A673 (cell line): ENCODE measurements around the gene TRDN. TPM values are rescaled to one million over a fixed set of nuclear protein-coding genes. Genes with fewer than 3 reads are reported as not detected.
A peak's percentile ranks its signal among the peaks of the same experiment; 100 is the strongest.

Source experiments
- BruUV-seq: library from RNA; stranded (reverse); fragments of 400-500 nt; replicated peaks from 2 replicates; lab custom pipeline; 2021; lab: Mats Ljungman, UMichigan
- CTCF ChIA-PET: fragments of 300-600 bp; sonication (Branson Sonifier 250); formaldehyde crosslinking; loops from one replicate; lab custom pipeline; 2022; ENCODE audit warnings: antibody characterized with exemption; lab: Charles Lee
- POLR2A ChIA-PET: fragments of 300-600 bp; sonication (Branson Sonifier 250); formaldehyde crosslinking; loops from one replicate; lab custom pipeline; 2022; ENCODE audit warnings: antibody characterized with exemption; ENCODE audit not compliant: low non-redundant PET; lab: Charles Lee
- DNase-seq: peaks from one replicate; pipeline ENCODE4 v3.0.0-alpha.2; 2015; ENCODE audit warnings: low spot score
- H3K27ac ChIP-seq: fragments of 200-600 bp; sonication (generic); 2 replicates; pipeline ENCODE4 v1.5.1; 2016; ENCODE audit warnings: mixed run types, low read depth, mild to moderate bottlenecking, mixed read lengths, antibody characterized with exemption, low read length; ENCODE audit not compliant: poor library complexity, severe bottlenecking
- H3K27me3 ChIP-seq: fragments of 200-600 bp; sonication (generic); replicated peaks from 2 replicates; pipeline ENCODE4 v1.6.1; 2017; ENCODE audit warnings: mixed run types, low read depth, mild to moderate bottlenecking, mixed read lengths, antibody characterized with exemption, low read length; ENCODE audit not compliant: insufficient read depth, poor library complexity
- H3K36me3 ChIP-seq: fragments of 200-600 bp; sonication (generic); 2 replicates; pipeline ENCODE4 v1.6.1; 2016; ENCODE audit warnings: mixed run types, mild to moderate bottlenecking, mixed read lengths, antibody characterized with exemption, low read length; ENCODE audit not compliant: insufficient read depth, poor library complexity, severe bottlenecking
- H3K4me1 ChIP-seq: fragments of 200-600 bp; sonication (generic); 2 replicates; pipeline ENCODE4 v1.6.1; 2017; ENCODE audit warnings: mixed run types, mild to moderate bottlenecking, mixed read lengths, antibody characterized with exemption, low read length; ENCODE audit not compliant: insufficient read depth, poor library complexity, severe bottlenecking
- H3K4me3 ChIP-seq: fragments of 200-600 bp; sonication (generic); 2 replicates; pipeline ENCODE4 v1.5.1; 2016; ENCODE audit warnings: low read depth, mixed run types, mild to moderate bottlenecking, mixed read lengths, low read length; ENCODE audit not compliant: poor library complexity, severe bottlenecking
- H3K9me3 ChIP-seq: fragments of 200-600 bp; sonication (generic); 2 replicates; pipeline ENCODE4 v1.6.1; 2016; ENCODE audit warnings: mixed run types, low read depth, mild to moderate bottlenecking, mixed read lengths, antibody characterized with exemption, low read length; ENCODE audit not compliant: poor library complexity, severe bottlenecking
- EZH2 ChIP-seq: fragments of 200-600 bp; sonication (generic); IDR thresholded peaks from 2 replicates; pipeline ENCODE4 v1.6.1; 2017; ENCODE audit warnings: borderline replicate concordance, low read depth, mild to moderate bottlenecking, mixed read lengths, antibody characterized with exemption, low read length; ENCODE audit not compliant: poor library complexity, severe bottlenecking
- intact Hi-C: fragments of 100-400 bp; cut with micrococcal nuclease; formaldehyde crosslinking; loops from one replicate; pipeline ENCODE4 v1.10.0; 2022; ENCODE audit not compliant: unreplicated experiment
- total RNA-seq: library from RNA; stranded (reverse); gene quantifications from 2 replicates; pipeline ENCODE4 v1.2.3, GENCODE V29; 2021
- TF ChIP-seq, protein P1 (sequence below): fragments of 300-800, 200-600 bp; sonication (generic); conservative IDR thresholded peaks from 2 replicates; pipeline ENCODE4 v1.5.1; 2017; ENCODE audit warnings: low read depth, mild to moderate bottlenecking, antibody characterized with exemption, low read length, moderate library complexity, mixed read lengths

Gene TRDN
- total RNA-seq, 1 experiment from 2014 or later, result 3.8 TPM

DNA sequence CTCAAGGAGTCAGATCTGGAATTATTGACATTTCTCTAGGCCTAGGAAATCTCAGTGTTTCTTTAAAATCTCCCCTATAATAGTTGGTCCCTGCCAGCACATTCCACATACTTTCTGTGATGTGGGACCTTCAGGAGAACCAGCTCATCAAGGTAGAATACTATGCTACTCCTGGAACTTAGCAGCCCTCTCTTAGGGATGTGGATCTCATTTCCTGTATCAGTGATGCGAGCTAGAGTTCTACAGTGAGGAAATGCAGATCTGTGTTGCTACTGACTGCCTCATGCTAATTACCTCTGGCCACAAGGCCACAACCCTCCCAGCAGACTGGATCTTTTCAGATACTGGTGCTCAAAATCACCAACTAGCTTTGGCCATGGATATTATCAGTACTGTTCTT, 446.9 kb downstream of the TRDN start:
- DNase-seq, result no peak
- no peaks in the 10 kb centered on the region for H3K36me3 ChIP-seq
- H3K4me1 ChIP-seq, result no peaks in the 10 kb centered on the region
- no peak overlapping the region for H3K27ac ChIP-seq
- H3K27me3 ChIP-seq, result no peaks in the 10 kb centered on the region
- intact Hi-C loops, result no loop called here
- BruUV-seq, result no TSS peak
- TF ChIP-seq EZH2, result no peak
- TF ChIP-seq, protein P1, sequence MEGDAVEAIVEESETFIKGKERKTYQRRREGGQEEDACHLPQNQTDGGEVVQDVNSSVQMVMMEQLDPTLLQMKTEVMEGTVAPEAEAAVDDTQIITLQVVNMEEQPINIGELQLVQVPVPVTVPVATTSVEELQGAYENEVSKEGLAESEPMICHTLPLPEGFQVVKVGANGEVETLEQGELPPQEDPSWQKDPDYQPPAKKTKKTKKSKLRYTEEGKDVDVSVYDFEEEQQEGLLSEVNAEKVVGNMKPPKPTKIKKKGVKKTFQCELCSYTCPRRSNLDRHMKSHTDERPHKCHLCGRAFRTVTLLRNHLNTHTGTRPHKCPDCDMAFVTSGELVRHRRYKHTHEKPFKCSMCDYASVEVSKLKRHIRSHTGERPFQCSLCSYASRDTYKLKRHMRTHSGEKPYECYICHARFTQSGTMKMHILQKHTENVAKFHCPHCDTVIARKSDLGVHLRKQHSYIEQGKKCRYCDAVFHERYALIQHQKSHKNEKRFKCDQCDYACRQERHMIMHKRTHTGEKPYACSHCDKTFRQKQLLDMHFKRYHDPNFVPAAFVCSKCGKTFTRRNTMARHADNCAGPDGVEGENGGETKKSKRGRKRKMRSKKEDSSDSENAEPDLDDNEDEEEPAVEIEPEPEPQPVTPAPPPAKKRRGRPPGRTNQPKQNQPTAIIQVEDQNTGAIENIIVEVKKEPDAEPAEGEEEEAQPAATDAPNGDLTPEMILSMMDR, result no peak
- no peak overlapping the region for H3K4me3 ChIP-seq
- ChIA-PET POLR2A (interaction anchor here (0.5 kb wide), 1 partner anchor 21 kb away, joined by 3 read pairs; no protein-coding TSS in a partner anchor), CTCF (no interaction called here)
- H3K9me3 ChIP-seq, result no peaks in the 10 kb centered on the region

DNA sequence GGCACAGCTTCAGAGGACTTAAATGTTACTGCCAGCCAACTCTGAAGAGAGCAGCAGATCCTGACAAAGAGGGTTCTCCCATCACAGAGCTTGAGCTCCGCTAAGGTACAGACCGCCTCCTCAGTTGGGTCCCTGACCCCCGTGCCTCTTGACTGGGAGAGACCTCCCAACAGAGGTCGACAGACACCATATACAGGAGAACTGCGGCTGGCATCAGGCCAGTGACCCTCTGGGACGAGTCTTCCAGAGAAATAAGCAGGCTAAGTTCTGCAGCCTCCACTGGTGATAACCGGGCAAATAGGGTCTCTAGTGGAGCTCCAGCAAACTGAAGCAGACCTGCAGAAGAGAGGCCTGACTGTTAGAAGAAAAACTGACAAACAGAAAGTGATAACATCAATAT, 453.8 kb downstream of the TRDN start:
- H3K4me1 ChIP-seq, result no peaks in the 10 kb centered on the region
- intact Hi-C loops, result no loop called here
- TF ChIP-seq EZH2, result no peak
- TF ChIP-seq, protein P1, result no peak
- peaks cover 4% of the 10 kb centered on the region for H3K9me3 ChIP-seq
- CTCF ChIA-PET, result no interaction called here
- no peak for DNase-seq
- BruUV-seq, result no TSS peak
- H3K36me3 ChIP-seq, result no peaks in the 10 kb centered on the region
- H3K27me3 ChIP-seq, result no peaks in the 10 kb centered on the region
- no peak overlapping the region for H3K4me3 ChIP-seq
- H3K27ac ChIP-seq, result no peak overlapping the region
- POLR2A ChIA-PET, result no interaction called here

DNA sequence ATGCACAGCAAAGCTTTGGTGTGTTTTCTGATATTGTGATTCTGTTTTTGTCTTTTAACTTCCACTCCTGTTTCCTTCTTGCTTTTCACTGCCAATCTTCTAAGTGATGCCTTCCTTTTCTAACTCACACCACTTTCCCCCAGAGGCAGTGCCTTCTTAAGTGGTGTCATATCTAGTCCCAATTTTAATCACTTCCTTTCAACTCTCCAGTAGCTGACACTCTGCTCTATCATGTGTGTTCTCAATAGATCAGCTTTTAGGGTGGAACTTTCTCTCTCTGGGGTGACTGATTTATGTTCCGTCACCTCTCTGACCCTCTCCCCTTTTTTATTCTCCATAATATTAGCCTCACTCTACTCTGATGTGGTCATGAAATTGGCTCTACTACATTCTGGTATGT, 460.0 kb downstream of the TRDN start:
- TF ChIP-seq EZH2, result no peak
- TF ChIP-seq, protein P1, result no peak
- Histone ChIP-seq H3K4me3 (no peak overlapping the region), H3K9me3 (no peaks in the 10 kb centered on the region), H3K4me1 (peaks cover 3% of the 10 kb centered on the region), H3K36me3 (no peaks in the 10 kb centered on the region), H3K27ac (no peak overlapping the region), H3K27me3 (no peaks in the 10 kb centered on the region)
- BruUV-seq, result no TSS peak
- ChIA-PET POLR2A (no interaction called here), CTCF (no interaction called here)
- DNase-seq, result peak; percentile 17
- intact Hi-C loops, result no loop called here
